ENCODE results near the gene CREG1. TPM values are rescaled to one million over a fixed set of nuclear protein-coding genes. Genes with fewer than 3 reads are reported as not detected.

The CREG1 gene
- total and polyA plus RNA-seq, 2 experiments from 2014 or later = 21.2 to 42.7 TPM

DNA sequence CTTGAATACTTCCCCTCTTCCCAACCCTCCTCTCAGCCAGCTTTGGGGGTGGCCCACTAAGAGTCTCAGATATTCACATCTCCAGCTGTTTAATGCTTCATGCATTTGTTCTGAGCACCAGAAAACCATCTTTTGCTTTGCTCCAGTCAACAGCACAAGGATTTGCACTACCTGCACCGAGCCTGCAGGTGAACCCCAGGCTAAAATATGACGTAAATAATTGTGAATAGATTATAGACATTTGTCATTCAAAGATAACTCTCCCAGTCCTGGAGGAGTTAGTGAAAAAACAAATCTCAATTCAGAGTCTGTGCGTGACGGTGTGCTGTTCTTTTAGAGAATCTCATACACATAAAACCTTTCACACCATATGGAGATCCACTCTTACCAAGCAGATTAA, 42.7 kb downstream of the CREG1 start:
- Histone ChIP-seq H3K27me3 (ENCODE audit: insufficient read depth) (no peaks in the 10 kb centered on the region), H3K79me2 (replicated peaks; ENCODE audit: insufficient read depth) (no peaks in the 10 kb centered on the region), H2AFZ (no peak overlapping the region), H3K36me3 (ENCODE audit: insufficient read depth) (no peaks in the 10 kb centered on the region), H3K27ac (ENCODE audit: low read depth) (no peak overlapping the region), H3K4me2 (no peak overlapping the region), H4K20me1 (replicated peaks; ENCODE audit: insufficient read depth) (no peaks in the 10 kb centered on the region), H3K9me2 (ENCODE audit: insufficient read depth) (peaks cover 9% of the 10 kb centered on the region; the same call in 1 of the 2 replicates), H3K4me3 (no peak overlapping the region), H3F3A (replicated peaks; ENCODE audit: low read depth) (no peaks in the 10 kb centered on the region), H3K4me1 (ENCODE audit: insufficient read depth) (no peaks in the 10 kb centered on the region)
- Mint-ChIP-seq H3K9me3 (no peaks in the 10 kb centered on the region), H3K27me3 (ENCODE audit: insufficient read depth, low read depth, poor library complexity) (no peaks in the 10 kb centered on the region), H3K4me1 (peaks cover 11% of the 10 kb centered on the region), H3K27ac (no peak overlapping the region), H3K36me3 (ENCODE audit: low read depth) (no peaks in the 10 kb centered on the region), H3K4me3 (no peak overlapping the region)
- no peak for ATAC-seq
- TF ChIP-seq NANOG (IDR thresholded peaks at IDR 0.05; ENCODE audit: borderline replicate concordance) (no peak), REST (IDR thresholded peaks at IDR 0.05; ENCODE audit: unreplicated experiment) (no peak), JUNB (IDR thresholded peaks at IDR 0.05; ENCODE audit: unreplicated experiment) (no peak), ZNF331 (CRISPR knock-in tag; IDR thresholded peaks at IDR 0.05; ENCODE audit: low read depth) (no peak), STAT1 (IDR thresholded peaks at IDR 0.05; ENCODE audit: unreplicated experiment) (no peak), ETS1 (IDR thresholded peaks at IDR 0.05) (no peak), ZNF114 (CRISPR knock-in tag; IDR thresholded peaks at IDR 0.05) (no peak), POLR2AphosphoS5 (IDR thresholded peaks at IDR 0.05; ENCODE audit: low read depth) (no peak)
- TF ChIP-seq, protein P1, sequence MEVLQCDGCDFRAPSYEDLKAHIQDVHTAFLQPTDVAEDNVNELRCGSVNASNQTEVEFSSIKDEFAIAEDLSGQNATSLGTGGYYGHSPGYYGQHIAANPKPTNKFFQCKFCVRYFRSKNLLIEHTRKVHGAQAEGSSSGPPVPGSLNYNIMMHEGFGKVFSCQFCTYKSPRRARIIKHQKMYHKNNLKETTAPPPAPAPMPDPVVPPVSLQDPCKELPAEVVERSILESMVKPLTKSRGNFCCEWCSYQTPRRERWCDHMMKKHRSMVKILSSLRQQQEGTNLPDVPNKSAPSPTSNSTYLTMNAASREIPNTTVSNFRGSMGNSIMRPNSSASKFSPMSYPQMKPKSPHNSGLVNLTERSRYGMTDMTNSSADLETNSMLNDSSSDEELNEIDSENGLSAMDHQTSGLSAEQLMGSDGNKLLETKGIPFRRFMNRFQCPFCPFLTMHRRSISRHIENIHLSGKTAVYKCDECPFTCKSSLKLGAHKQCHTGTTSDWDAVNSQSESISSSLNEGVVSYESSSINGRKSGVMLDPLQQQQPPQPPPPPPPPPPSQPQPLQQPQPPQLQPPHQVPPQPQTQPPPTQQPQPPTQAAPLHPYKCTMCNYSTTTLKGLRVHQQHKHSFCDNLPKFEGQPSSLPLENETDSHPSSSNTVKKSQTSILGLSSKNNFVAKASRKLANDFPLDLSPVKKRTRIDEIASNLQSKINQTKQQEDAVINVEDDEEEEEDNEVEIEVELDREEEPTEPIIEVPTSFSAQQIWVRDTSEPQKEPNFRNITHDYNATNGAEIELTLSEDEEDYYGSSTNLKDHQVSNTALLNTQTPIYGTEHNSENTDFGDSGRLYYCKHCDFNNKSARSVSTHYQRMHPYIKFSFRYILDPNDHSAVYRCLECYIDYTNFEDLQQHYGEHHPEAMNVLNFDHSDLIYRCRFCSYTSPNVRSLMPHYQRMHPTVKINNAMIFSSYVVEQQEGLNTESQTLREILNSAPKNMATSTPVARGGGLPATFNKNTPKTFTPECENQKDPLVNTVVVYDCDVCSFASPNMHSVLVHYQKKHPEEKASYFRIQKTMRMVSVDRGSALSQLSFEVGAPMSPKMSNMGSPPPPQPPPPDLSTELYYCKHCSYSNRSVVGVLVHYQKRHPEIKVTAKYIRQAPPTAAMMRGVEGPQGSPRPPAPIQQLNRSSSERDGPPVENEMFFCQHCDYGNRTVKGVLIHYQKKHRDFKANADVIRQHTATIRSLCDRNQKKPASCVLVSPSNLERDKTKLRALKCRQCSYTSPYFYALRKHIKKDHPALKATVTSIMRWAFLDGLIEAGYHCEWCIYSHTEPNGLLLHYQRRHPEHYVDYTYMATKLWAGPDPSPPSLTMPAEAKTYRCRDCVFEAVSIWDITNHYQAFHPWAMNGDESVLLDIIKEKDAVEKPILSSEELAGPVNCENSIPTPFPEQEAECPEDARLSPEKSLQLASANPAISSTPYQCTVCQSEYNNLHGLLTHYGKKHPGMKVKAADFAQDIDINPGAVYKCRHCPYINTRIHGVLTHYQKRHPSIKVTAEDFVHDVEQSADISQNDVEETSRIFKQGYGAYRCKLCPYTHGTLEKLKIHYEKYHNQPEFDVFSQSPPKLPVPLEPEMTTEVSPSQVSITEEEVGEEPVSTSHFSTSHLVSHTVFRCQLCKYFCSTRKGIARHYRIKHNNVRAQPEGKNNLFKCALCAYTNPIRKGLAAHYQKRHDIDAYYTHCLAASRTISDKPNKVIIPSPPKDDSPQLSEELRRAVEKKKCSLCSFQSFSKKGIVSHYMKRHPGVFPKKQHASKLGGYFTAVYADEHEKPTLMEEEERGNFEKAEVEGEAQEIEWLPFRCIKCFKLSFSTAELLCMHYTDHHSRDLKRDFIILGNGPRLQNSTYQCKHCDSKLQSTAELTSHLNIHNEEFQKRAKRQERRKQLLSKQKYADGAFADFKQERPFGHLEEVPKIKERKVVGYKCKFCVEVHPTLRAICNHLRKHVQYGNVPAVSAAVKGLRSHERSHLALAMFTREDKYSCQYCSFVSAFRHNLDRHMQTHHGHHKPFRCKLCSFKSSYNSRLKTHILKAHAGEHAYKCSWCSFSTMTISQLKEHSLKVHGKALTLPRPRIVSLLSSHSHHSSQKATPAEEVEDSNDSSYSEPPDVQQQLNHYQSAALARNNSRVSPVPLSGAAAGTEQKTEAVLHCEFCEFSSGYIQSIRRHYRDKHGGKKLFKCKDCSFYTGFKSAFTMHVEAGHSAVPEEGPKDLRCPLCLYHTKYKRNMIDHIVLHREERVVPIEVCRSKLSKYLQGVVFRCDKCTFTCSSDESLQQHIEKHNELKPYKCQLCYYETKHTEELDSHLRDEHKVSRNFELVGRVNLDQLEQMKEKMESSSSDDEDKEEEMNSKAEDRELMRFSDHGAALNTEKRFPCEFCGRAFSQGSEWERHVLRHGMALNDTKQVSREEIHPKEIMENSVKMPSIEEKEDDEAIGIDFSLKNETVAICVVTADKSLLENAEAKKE (CRISPR knock-in tag; IDR thresholded peaks at IDR 0.05) = no peak
- TF ChIP-seq, protein P2, sequence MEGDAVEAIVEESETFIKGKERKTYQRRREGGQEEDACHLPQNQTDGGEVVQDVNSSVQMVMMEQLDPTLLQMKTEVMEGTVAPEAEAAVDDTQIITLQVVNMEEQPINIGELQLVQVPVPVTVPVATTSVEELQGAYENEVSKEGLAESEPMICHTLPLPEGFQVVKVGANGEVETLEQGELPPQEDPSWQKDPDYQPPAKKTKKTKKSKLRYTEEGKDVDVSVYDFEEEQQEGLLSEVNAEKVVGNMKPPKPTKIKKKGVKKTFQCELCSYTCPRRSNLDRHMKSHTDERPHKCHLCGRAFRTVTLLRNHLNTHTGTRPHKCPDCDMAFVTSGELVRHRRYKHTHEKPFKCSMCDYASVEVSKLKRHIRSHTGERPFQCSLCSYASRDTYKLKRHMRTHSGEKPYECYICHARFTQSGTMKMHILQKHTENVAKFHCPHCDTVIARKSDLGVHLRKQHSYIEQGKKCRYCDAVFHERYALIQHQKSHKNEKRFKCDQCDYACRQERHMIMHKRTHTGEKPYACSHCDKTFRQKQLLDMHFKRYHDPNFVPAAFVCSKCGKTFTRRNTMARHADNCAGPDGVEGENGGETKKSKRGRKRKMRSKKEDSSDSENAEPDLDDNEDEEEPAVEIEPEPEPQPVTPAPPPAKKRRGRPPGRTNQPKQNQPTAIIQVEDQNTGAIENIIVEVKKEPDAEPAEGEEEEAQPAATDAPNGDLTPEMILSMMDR (conservative IDR thresholded peaks at IDR 0.05; ENCODE audit: low read depth in 2 of 2) = no peak
- no peak for DNase-seq (ENCODE audit: low spot score)

All from GM23338 (cell line).